ENCODE results near the gene SET.

The SET gene

GRCh38 chr9:128728298-128728697, 39.3 kb downstream of the SET start:
- no peak for DNase-seq

DNA sequence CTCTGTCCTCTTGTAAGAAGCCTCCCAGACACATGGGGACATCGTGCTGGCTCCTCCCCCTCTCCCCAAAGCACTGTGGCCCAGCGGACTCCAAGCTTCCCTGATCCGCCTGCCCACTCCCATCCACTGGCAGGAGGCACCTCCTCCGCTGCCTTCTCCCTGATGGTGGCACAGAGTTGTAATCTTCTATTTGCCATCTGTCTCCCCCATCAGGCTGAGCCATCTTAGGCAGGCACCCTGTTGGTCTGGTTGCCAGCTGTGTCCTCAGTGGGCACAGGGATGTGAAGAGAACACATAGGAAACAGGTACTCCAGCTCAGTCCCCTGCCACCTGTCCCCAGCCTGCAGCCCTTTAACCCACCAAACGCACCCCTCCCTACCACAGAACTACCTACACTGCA, 40.3 kb downstream of the SET start:
- DNase-seq, result peak in 1 of 56 donors; percentile 16

DNA sequence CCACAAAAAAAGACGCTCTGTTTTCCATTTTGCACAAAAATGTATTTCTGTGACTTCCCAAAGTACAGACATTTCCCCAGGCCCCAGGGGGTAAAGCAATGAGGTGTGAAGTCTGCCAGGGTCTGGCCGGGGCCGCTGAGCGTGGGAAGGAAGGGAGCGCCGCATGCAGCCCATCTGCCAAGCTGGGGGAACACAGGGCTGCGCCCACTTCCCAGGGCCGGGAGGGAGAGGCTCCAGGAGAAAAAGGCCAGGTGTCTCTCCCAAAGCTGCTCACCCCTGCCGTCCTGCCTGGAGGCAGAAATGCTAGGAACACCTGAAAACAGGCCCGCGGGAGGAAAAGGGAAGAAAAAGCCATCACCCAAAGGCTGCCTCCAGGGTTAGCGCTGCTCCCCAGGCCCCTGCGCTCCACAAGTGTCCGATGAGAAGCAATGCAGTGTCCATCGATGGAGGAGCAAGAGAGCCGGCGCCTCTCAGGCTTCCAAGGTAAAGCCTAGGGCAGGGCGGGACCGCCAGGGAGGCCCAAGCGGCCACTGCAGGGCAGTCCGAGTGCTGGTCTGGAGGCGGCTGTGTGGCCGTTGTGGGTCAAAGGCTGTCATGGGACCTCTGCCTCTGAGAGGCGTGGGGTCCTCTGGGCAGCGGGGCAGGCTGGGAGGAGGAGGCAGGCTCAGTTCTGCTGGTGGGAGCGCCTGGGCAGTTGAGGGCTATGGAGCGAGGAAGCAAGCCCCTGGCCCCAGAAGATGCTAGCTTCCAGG, 40.9 kb downstream of the SET start:
- no peak for DNase-seq

GRCh38 chr9:128731093-128731492, 42.1 kb downstream of the SET start:
- DNase-seq, result no peak

- no peak for DNase-seq
Observed at GRCh38 chr9:128731691-128732090, 42.7 kb downstream of the SET start.

DNA sequence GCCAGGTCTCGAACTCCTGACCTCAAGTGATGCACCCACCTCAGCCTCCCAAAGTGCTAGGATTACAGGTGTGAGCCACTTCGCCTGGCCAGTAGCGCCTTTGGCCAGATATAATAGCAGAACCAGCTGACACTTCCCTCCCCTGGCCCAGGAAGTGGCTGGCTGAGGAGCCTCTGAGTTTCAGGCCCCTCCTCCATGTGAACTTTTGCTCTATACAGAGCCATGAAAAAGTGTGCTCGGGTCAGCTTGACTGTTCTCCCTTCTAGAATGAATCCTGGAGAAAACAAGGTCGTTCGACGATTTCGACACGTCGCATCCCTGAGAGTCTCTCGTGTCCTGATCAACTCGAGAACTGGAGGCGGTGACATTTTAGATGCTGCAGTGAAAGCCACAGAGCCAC, 43.6 kb downstream of the SET start:
- no peak for DNase-seq

DNA sequence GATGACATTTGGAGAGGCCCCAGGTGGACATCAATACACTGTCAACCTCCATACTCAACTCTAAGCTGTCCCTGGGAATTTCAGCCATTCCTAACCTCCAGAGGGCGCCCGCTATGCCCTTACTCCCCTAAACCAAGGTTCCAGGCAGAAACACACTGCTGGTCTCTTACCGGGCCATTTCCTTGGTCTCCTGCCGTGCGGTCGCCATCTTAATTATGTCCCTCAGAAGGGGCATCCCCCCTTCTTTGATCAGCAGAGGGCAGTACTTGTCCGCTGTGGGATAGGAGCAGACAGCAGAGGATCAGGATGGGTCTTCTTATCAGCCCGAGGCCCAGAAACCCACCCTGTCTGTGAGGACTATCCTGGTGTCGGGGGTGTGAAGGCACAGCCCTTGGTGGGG, 44.2 kb downstream of the SET start:
- peak in 37 of 56 donors; percentile 7 to 77 (median 27) for DNase-seq

- DNase-seq, result peak in 25 of 56 donors; percentile 5 to 73 (median 28)
Observed at GRCh38 chr9:128735373-128735772, 46.4 kb downstream of the SET start.

DNA sequence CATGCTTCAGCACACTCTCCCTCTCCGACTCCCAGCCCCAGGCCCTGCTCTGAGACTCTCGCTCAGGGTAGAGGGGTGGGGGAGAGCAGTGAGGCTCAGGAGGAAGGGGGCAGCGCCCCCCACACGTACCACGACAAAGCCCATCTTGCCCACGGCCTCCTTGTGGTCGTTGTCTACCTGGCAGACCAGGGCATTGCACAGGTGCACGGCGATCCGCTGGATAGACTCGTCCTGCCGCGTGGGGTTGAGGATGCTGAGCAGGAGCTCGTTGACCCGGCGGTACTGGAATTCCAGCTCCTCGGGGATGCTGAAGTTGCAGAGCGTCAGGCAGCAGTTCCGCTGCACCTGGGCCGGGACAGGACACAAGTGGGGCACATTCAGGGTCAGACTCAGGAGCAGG, 53.4 kb downstream of the SET start:
- DNase-seq, result no peak

DNA sequence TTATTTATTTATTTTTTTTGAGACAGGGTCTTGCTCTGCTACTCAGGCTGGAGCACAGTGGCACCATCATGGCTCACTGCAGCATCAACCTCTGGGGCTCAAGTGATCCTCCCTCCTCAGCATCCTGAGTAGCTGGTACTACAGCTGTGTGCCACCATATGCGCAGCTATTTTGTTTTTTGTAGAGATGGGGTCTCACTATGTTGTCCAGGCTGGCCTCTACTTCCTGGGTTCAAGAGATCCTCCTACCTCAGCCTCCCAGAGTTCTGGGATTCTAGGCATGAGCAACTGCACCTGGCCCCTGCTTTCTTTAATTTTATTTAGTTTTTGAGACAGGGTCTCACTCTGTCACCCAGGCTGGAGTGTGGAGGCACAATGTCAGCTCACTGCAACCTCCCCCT, 54.4 kb downstream of the SET start:
- no peak for DNase-seq

Data from amygdala (tissue), 56 donors.